Measurements from ENCODE around the gene EEF1E1.

DNA sequence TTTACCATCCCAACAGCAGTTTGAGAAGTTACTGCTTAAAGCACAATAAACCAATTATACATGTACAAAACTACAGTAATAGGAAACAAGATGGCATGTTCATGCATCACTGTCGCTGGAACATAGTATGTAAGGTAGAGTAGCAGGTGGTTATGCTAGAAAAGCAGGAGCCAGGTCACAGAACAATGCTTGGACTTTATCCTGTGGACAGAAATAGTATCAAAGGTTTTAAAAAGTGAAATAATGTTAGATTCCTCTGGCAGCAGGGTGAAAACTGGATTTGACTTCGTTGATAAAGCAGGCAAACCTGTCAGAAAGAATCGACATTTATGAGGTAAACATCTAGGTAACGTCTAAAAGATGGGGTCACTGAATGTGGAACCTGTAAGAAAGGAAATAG lies 40.6 kb downstream of the EEF1E1 start:
- TF ChIP-seq POLR2A (IDR thresholded peaks at IDR 0.05) (no peak), CTCF (IDR thresholded peaks at IDR 0.05) (no peak)

All from body of pancreas (tissue), 4 donors.